Neuronal stem cell (in vitro differentiated cells): ENCODE measurements around the gene HAUS6.
A peak's percentile ranks its signal among the peaks of the same experiment; 100 is the strongest.

Experiments
- DNase-seq: peaks from one replicate; pipeline ENCODE4 v3.0.0-alpha.2; 2013; ENCODE audit warnings: low spot score
- H2AFZ ChIP-seq: one replicate; pipeline ENCODE4 v1.6.1; 2013; ENCODE audit warnings: mild to moderate bottlenecking, low read length, inconsistent platforms
- H2AK5ac ChIP-seq: 2 replicates; pipeline ENCODE4 v1.6.1; 2013; ENCODE audit warnings: low read depth, mild to moderate bottlenecking, inconsistent platforms, low read length, moderate library complexity, mixed read lengths
- H2BK120ac ChIP-seq: 2 replicates; pipeline ENCODE4 v1.6.1; 2013; ENCODE audit warnings: low read depth, mild to moderate bottlenecking, inconsistent platforms, low read length, moderate library complexity, mixed read lengths
- H2BK12ac ChIP-seq: one replicate; pipeline ENCODE4 v1.6.1; 2013; ENCODE audit warnings: low read length, inconsistent platforms
- H2BK15ac ChIP-seq: 2 replicates; pipeline ENCODE4 v1.6.1; 2013; ENCODE audit warnings: mild to moderate bottlenecking, low read length, inconsistent platforms, mixed read lengths
- H2BK5ac ChIP-seq: one replicate; pipeline ENCODE4 v1.6.1; 2013; ENCODE audit warnings: inconsistent platforms, mild to moderate bottlenecking, low read length, moderate library complexity
- H3K14ac ChIP-seq: one replicate; pipeline ENCODE4 v1.6.1; 2013; ENCODE audit warnings: low read length, inconsistent platforms
- H3K18ac ChIP-seq: 2 replicates; pipeline ENCODE4 v1.6.1; 2013; ENCODE audit warnings: low read length, inconsistent platforms
- H3K23ac ChIP-seq: 2 replicates; pipeline ENCODE4 v1.6.1; 2013; ENCODE audit warnings: low read depth, mild to moderate bottlenecking, mixed read lengths, low read length, inconsistent platforms; ENCODE audit not compliant: poor library complexity
- H3K27ac ChIP-seq: replicated peaks from 3 replicates; pipeline ENCODE4 v1.5.1; 2013; ENCODE audit warnings: low read length, inconsistent platforms
- H3K27me3 ChIP-seq, 3 experiments: 2 replicates each; pipeline ENCODE4 v1.6.1; 2013; ENCODE audit warnings: low read length in 3 of 3, mild to moderate bottlenecking in 2 of 3, inconsistent platforms in 1 of 3, low read depth in 1 of 3, mixed read lengths in 1 of 3, moderate library complexity in 1 of 3; ENCODE audit not compliant: control insufficient read depth in 3 of 3, insufficient read depth in 3 of 3
- H3K36me3 ChIP-seq, 2 donors: replicated peaks in 1 of 2; 2 replicates each; pipeline ENCODE4 v1.6.1; 2013; ENCODE audit warnings: low read length in 2 of 2; ENCODE audit not compliant: control insufficient read depth in 2 of 2, insufficient read depth in 2 of 2
- H3K4ac ChIP-seq: 2 replicates; pipeline ENCODE4 v1.6.1; 2013; ENCODE audit warnings: inconsistent platforms, mild to moderate bottlenecking, low read length, moderate library complexity
- H3K4me1 ChIP-seq, 2 donors: 1 replicate in 1 of 2; 2 replicates in 1 of 2; pipeline ENCODE4 v1.6.1; 2013; ENCODE audit warnings: low read length in 2 of 2, low read depth in 1 of 2; ENCODE audit not compliant: control insufficient read depth in 2 of 2, insufficient read depth in 1 of 2
- H3K4me2 ChIP-seq: one replicate; pipeline ENCODE4 v1.6.1; 2013; ENCODE audit warnings: mild to moderate bottlenecking, low read length, inconsistent platforms; ENCODE audit not compliant: insufficient read depth, poor library complexity, severe bottlenecking
- H3K4me3 ChIP-seq, 2 donors: 2 replicates each; pipeline ENCODE4 v1.5.1; 2013; ENCODE audit warnings: low read length in 2 of 2, mild to moderate bottlenecking in 2 of 2, inconsistent platforms in 1 of 2, moderate library complexity in 1 of 2
- H3K79me1 ChIP-seq: one replicate; pipeline ENCODE4 v1.6.1; 2013; ENCODE audit warnings: low read depth, mild to moderate bottlenecking, inconsistent platforms, low read length, moderate library complexity
- H3K9ac ChIP-seq: one replicate; pipeline ENCODE4 v1.6.1; 2013; ENCODE audit warnings: mild to moderate bottlenecking, low read depth, low read length, inconsistent platforms; ENCODE audit not compliant: poor library complexity
- H3K9me3 ChIP-seq, 2 donors: replicated peaks in 1 of 2; 2 replicates each; pipeline versions ENCODE3 to v1.6.1; 2013; ENCODE audit warnings: low read length in 2 of 2, mild to moderate bottlenecking in 2 of 2, inconsistent platforms in 1 of 2, low read depth in 1 of 2, mixed read lengths in 1 of 2, moderate library complexity in 1 of 2; ENCODE audit not compliant: control insufficient read depth in 2 of 2, insufficient read depth in 1 of 2
- H4K8ac ChIP-seq: one replicate; pipeline ENCODE4 v1.6.1; 2013; ENCODE audit warnings: low read depth, mild to moderate bottlenecking, inconsistent platforms, low read length, moderate library complexity
- H4K91ac ChIP-seq: one replicate; pipeline ENCODE4 v1.6.1; 2013; ENCODE audit warnings: low read length, low read depth, mild to moderate bottlenecking, inconsistent platforms; ENCODE audit not compliant: poor library complexity
- WGBS, 2 donors: extraction: QIAGEN DNeasy Blood & Tissue Kit; methylation state at CpG; one replicate each; pipeline ENCODE4 v1.1.7; 2013; ENCODE audit warnings: missing lambda C conversion rate in 2 of 2, mixed read lengths in 1 of 2; ENCODE audit not compliant: insufficient read length in 2 of 2, insufficient replicate concordance in 1 of 2; ENCODE audit errors: extremely low coverage in 2 of 2; 5-methylcytosine and 5-hydroxymethylcytosine counted together

HAUS6 gene

GRCh38 chr9:19108038-19108437 lies 5.3 kb upstream of the HAUS6 start:
- no peak for DNase-seq
- H3K4me1 ChIP-seq = peaks cover 0 to 5% of the 10 kb centered on the region in 2 donors
- H3K4ac ChIP-seq = no peak overlapping the region
- no peak overlapping the region for H3K27ac ChIP-seq
- no peak overlapping the region for H3K4me3 ChIP-seq
- H2BK15ac ChIP-seq = no peak overlapping the region
- no peak overlapping the region for H3K4me2 ChIP-seq
- H4K91ac ChIP-seq = no peak overlapping the region
- no peak overlapping the region for H3K14ac ChIP-seq
- H3K9ac ChIP-seq = no peak overlapping the region
- H2BK5ac ChIP-seq = no peak overlapping the region
- no peaks in the 10 kb centered on the region for H3K36me3 ChIP-seq
- H3K9me3 ChIP-seq = no peaks in the 10 kb centered on the region
- H3K27me3 ChIP-seq = no peaks in the 10 kb centered on the region
- no peak overlapping the region for H2AK5ac ChIP-seq
- no peak overlapping the region for H3K23ac ChIP-seq
- H2BK12ac ChIP-seq = no peak overlapping the region
- H2BK120ac ChIP-seq = no peak overlapping the region
- no peak overlapping the region for H2AFZ ChIP-seq
- H3K18ac ChIP-seq = no peak overlapping the region
- H3K79me1 ChIP-seq = no peaks in the 10 kb centered on the region
- H4K8ac ChIP-seq = no peak overlapping the region

GRCh38 chr9:19104515-19105282 lies 2.0 kb upstream of the HAUS6 start:
- no peak overlapping the region for H3K9ac ChIP-seq
- H3K18ac ChIP-seq = no peak overlapping the region
- no peak overlapping the region for H3K23ac ChIP-seq
- peaks cover 4 to 8% of the 10 kb centered on the region in 2 donors for H3K4me1 ChIP-seq
- H3K36me3 ChIP-seq = peaks cover 0 to 17% of the 10 kb centered on the region in 2 donors
- H2BK15ac ChIP-seq = no peak overlapping the region
- peaks cover 0 to 3% of the 10 kb centered on the region in 2 donors for H3K9me3 ChIP-seq
- H2AK5ac ChIP-seq = no peak overlapping the region
- H3K4me3 ChIP-seq = no peak overlapping the region
- H2BK5ac ChIP-seq = no peak overlapping the region
- H3K14ac ChIP-seq = no peak overlapping the region
- DNase-seq = no peak
- peak overlapping the region; percentile 59 for H3K27ac ChIP-seq
- H3K4ac ChIP-seq = no peak overlapping the region
- no peak overlapping the region for H4K91ac ChIP-seq
- no peak overlapping the region for H2BK12ac ChIP-seq
- H3K79me1 ChIP-seq = peaks cover 2% of the 10 kb centered on the region
- no peak overlapping the region for H2BK120ac ChIP-seq
- no peaks in the 10 kb centered on the region for H3K27me3 ChIP-seq
- H3K4me2 ChIP-seq = no peak overlapping the region
- H2AFZ ChIP-seq = peak overlapping the region; percentile 65
- WGBS, 2 donors = no CpG with 5 or more reads among the region's 14 CpGs
- no peak overlapping the region for H4K8ac ChIP-seq

DNA sequence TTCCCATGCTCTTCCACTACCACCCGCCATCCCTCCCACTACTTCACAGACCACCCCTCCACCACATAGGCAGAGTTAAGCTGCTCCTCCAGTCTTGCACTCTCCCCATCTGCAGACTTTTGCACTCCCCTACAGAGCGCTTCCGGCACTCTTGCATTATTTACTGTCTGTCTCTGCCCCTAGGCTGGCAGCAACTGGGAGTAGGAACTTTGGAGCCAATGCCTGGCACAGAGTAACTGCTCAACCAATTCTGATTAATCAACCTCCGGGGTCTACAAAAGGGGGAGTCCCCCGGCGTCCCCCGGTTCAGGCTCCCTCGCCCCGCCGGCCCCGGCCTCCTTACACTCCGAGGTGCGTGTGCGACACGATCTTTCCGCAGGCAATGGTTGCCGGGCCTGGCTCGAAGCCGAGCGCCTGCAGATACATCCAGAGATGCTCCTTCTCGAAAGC lies 498 bp downstream of the HAUS6 start:
- WGBS, 2 donors = no CpG with 5 or more reads among the region's 21 CpGs
- H4K8ac ChIP-seq = no peak overlapping the region
- peak overlapping the region; percentile 79 for H3K14ac ChIP-seq
- no peak overlapping the region for H2BK15ac ChIP-seq
- H2BK5ac ChIP-seq = no peak overlapping the region
- peaks cover 4 to 29% of the 10 kb centered on the region in 2 donors for H3K36me3 ChIP-seq
- H3K4ac ChIP-seq = no peak overlapping the region
- H3K27me3 ChIP-seq = no peaks in the 10 kb centered on the region
- H2BK120ac ChIP-seq = no peak overlapping the region
- DNase-seq = no peak
- H3K23ac ChIP-seq = no peak overlapping the region
- H3K9ac ChIP-seq = peak overlapping the region; percentile 95
- peak overlapping the region; percentile 73 for H2AFZ ChIP-seq
- H2BK12ac ChIP-seq = no peak overlapping the region
- H3K27ac ChIP-seq = no peak overlapping the region
- no peak overlapping the region for H2AK5ac ChIP-seq
- peaks cover 4% of the 10 kb centered on the region for H3K79me1 ChIP-seq
- H4K91ac ChIP-seq = no peak overlapping the region
- peak overlapping the region; percentile 72 for H3K18ac ChIP-seq
- peaks cover 0 to 3% of the 10 kb centered on the region in 2 donors for H3K9me3 ChIP-seq
- H3K4me3 ChIP-seq = peak overlapping the region; percentile 63 to 91
- H3K4me1 ChIP-seq = peaks cover 4 to 8% of the 10 kb centered on the region in 2 donors
- H3K4me2 ChIP-seq = peak overlapping the region; percentile 54

GRCh38 chr9:19101203-19101602 lies 1.5 kb downstream of the HAUS6 start:
- Histone ChIP-seq H2BK120ac (no peak overlapping the region), H3K4ac (no peak overlapping the region), H2AK5ac (no peak overlapping the region), H3K14ac (no peak overlapping the region), H3K27ac (no peak overlapping the region), H2AFZ (no peak overlapping the region), H3K9ac (peak overlapping the region; percentile 70), H3K27me3 (no peaks in the 10 kb centered on the region), H3K18ac (no peak overlapping the region), H3K4me2 (no peak overlapping the region), H4K91ac (no peak overlapping the region), H2BK15ac (no peak overlapping the region), H3K79me1 (peaks cover 4% of the 10 kb centered on the region), H3K9me3 (peaks cover 0 to 3% of the 10 kb centered on the region in 2 donors), H2BK5ac (no peak overlapping the region), H3K36me3 (peaks cover 4 to 37% of the 10 kb centered on the region in 2 donors), H3K4me3 (peak overlapping the region; percentile 42 to 53), H4K8ac (no peak overlapping the region), H3K23ac (no peak overlapping the region), H2BK12ac (no peak overlapping the region), H3K4me1 (peaks cover 4 to 8% of the 10 kb centered on the region in 2 donors)
- no CpG with 5 or more reads among the region's 8 CpGs for WGBS, 2 donors
- DNase-seq = no peak
